Measurements from ENCODE around the gene FSIP2.

GRCh38 chr2:185793532-185794345, 55.1 kb downstream of the FSIP2 start:
- TF ChIP-seq POLR2AphosphoS5 (IDR thresholded peaks at IDR 0.05; ENCODE audit: low read depth, low read length) (no peak), POLR2A (IDR thresholded peaks at IDR 0.05; ENCODE audit: low read depth, low read length) (no peak)
